K562 (cell line): ENCODE data around the gene ZDHHC5. TPM values are rescaled to one million over a fixed set of nuclear protein-coding genes. Genes with fewer than 3 reads are reported as not detected.

Experiments used
- E2F3 ChIP-seq: fragments of 250-450 bp; sonication (Bioruptor Pico); IDR thresholded peaks from 2 replicates; pipeline ENCODE4 v1.4.0; 2020; ENCODE audit warnings: mild to moderate bottlenecking
- EP400 ChIP-seq: fragments of 450-650 bp; IDR thresholded peaks from 2 replicates; pipeline ENCODE4 v1.6.1; 2017; ENCODE audit warnings: antibody characterized with exemption, mild to moderate bottlenecking, moderate library complexity
- HDAC8 ChIP-seq: fragments of 450-650 bp; IDR thresholded peaks from 2 replicates; pipeline ENCODE4 v1.6.1; 2016; ENCODE audit warnings: mild to moderate bottlenecking, missing genetic modification characterization, moderate library complexity, missing compliant biosample characterization
- MIER1 ChIP-seq: fragments of 450-650 bp; IDR thresholded peaks from 2 replicates; pipeline ENCODE4 v1.6.1; 2016; ENCODE audit warnings: antibody characterized with exemption, mild to moderate bottlenecking, low read depth
- NBN ChIP-seq: fragments of 450-650 bp; IDR thresholded peaks from 2 replicates; pipeline ENCODE4 v1.6.1; 2016; ENCODE audit warnings: low read depth, mild to moderate bottlenecking
- NRF1 ChIP-seq, 2 experiments: fragments of 450-650 bp; IDR thresholded peaks in 1 of 2; conservative IDR thresholded peaks in 1 of 2; 2 replicates each; pipeline ENCODE4 v1.6.1; 2014; ENCODE audit warnings: mild to moderate bottlenecking in 2 of 2
- SRSF3 ChIP-seq: fragments of 200-400 bp; formaldehyde crosslinking; IDR thresholded peaks from 2 replicates; pipeline ENCODE4 v1.6.1; 2016; ENCODE audit warnings: mild to moderate bottlenecking, low read length, moderate library complexity; ENCODE audit not compliant: insufficient read depth
- ZBTB40 ChIP-seq, 2 experiments: fragments of 450-650 bp in 1 of 2; sonication (generic) in 1 of 2; formaldehyde crosslinking in 1 of 2; IDR thresholded peaks; 2 replicates each; pipeline versions ENCODE4 v1.7.1 to v1.9.0; 2016 to 2022; ENCODE audit warnings: inconsistent platforms in 1 of 2, mild to moderate bottlenecking in 1 of 2, missing genetic modification reagents in 1 of 2
- ZNF224 ChIP-seq: sonication (generic); formaldehyde crosslinking; IDR thresholded peaks from 2 replicates; pipeline ENCODE4 v1.8.0; 2022; ENCODE audit warnings: mild to moderate bottlenecking, missing genetic modification reagents
- polyA plus RNA-seq, 8 experiments: library from polyadenylated mRNA; depleted of rRNA in 4 of 8; stranded (reverse) in 5 of 8; unstranded in 3 of 8; fragments of >200 nt; fragmentation: Nextera tagmentation in 2 of 8; fragmentation: Illumina TruSeq in 1 of 8; extraction: Ambion mirVana in 2 of 8; extraction: Trizol in 1 of 8; gene quantifications; 2 replicates each; pipeline versions ENCODE4 v1.2.1 to v1.2.3, GENCODE V29; 2011 to 2014; ENCODE audit warnings: inconsistent platforms in 1 of 8, missing spikeins in 1 of 8
- total RNA-seq, 7 experiments: library from RNA; depleted of rRNA in 6 of 7; stranded (reverse); fragments of >200 nt in 6 of 7; fragmentation: Illumina TruSeq in 2 of 7; extraction: Trizol in 2 of 7; gene quantifications; 2 replicates each; pipeline versions ENCODE4 v1.2.1 to v1.2.3, GENCODE V29; 2011 to 2021; ENCODE audit warnings: low replicate concordance in 1 of 7
- TF ChIP-seq, protein P1 (sequence below), 2 experiments: fragments of 450-650 bp; conservative IDR thresholded peaks; 2 replicates each; pipeline ENCODE4 v1.6.1; 2017; ENCODE audit warnings: mild to moderate bottlenecking in 2 of 2, moderate library complexity in 2 of 2
- TF ChIP-seq, protein P2 (sequence below): sonication (generic); formaldehyde crosslinking; IDR thresholded peaks from 2 replicates; pipeline ENCODE4 v1.8.1; 2023; ENCODE audit warnings: mild to moderate bottlenecking, missing genetic modification reagents
- TF ChIP-seq, protein P3 (sequence below): fragments of 450-650 bp; IDR thresholded peaks from 2 replicates; pipeline ENCODE4 v1.6.1; 2016

Gene ZDHHC5
- total and polyA plus RNA-seq, 9 of the 15 experiments (the other 6 are each of a cell fraction or from before 2014, with no cell fraction given), result 3.8 to 64.2 (median 35.9) TPM

DNA sequence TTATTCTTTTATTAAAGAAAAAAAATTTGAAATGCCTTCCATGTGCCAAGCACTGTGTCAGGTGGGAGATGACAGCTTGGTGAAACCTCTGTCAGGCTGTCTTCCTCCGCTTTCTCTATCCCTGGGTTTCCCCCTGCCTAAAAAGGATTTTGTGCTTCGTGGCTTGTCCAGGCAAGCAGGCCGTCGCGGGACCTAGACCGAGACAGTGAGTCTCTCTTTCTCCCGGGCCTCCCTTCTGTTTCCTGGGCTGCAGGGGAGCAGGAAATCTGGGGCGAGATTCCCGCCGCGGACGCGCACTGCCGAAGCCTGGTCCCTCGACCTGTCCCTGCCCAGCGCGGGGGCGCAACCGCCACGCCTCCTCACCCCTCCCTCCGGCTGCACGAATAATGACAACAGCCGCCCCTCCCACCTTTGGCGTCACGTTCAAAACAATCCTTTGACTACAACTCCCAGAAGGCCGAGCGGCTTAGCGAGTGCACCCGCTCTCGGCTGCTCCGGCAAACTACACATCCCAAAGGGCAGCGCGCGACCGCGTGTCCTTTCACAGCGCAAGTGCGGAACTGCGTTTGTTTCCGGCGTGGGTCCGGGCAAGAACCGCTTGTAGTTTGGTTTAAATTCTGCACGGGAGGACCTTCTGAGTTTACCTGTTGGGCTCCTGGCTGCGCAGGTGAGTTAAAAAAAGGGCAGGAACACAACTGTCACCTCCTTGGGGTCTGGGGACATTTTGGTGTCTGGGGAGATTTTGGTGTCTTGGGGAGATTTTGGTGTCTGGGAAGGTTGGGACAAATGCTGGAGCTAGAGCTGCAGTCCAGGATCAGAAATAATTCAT lies 10.5 kb upstream of the ZDHHC5 start, which contains the start of gene CLP1 (continued):
- TF ChIP-seq ZBTB40 (IDR thresholded peaks at IDR 0.05) (peak; percentile 88), ZBTB40 (CRISPR knock-in tag; IDR thresholded peaks at IDR 0.05) (no peak), ZNF224 (CRISPR knock-in tag) (no peak), SRSF3 (no peak), NBN (no peak), NRF1 (conservative IDR thresholded peaks at IDR 0.05 in 1 of 2, IDR thresholded peaks at IDR 0.05 in 1 of 2) (peak; percentile 93 to 94), E2F3 (CRISPR knock-in tag) (peak; percentile 55; the same call in 1 of the 2 replicates), MIER1 (no peak), HDAC8 (no peak), EP400 (peak; percentile 84)
- TF ChIP-seq, protein P1, sequence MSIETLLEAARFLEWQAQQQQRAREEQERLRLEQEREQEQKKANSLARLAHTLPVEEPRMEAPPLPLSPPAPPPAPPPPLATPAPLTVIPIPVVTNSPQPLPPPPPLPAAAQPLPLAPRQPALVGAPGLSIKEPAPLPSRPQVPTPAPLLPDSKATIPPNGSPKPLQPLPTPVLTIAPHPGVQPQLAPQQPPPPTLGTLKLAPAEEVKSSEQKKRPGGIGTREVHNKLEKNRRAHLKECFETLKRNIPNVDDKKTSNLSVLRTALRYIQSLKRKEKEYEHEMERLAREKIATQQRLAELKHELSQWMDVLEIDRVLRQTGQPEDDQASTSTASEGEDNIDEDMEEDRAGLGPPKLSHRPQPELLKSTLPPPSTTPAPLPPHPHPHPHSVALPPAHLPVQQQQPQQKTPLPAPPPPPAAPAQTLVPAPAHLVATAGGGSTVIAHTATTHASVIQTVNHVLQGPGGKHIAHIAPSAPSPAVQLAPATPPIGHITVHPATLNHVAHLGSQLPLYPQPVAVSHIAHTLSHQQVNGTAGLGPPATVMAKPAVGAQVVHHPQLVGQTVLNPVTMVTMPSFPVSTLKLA (conservative IDR thresholded peaks at IDR 0.05), result peak; percentile 98 to 99
- TF ChIP-seq, protein P2, sequence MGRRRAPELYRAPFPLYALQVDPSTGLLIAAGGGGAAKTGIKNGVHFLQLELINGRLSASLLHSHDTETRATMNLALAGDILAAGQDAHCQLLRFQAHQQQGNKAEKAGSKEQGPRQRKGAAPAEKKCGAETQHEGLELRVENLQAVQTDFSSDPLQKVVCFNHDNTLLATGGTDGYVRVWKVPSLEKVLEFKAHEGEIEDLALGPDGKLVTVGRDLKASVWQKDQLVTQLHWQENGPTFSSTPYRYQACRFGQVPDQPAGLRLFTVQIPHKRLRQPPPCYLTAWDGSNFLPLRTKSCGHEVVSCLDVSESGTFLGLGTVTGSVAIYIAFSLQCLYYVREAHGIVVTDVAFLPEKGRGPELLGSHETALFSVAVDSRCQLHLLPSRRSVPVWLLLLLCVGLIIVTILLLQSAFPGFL (CRISPR knock-in tag), result no peak
- TF ChIP-seq, protein P3, sequence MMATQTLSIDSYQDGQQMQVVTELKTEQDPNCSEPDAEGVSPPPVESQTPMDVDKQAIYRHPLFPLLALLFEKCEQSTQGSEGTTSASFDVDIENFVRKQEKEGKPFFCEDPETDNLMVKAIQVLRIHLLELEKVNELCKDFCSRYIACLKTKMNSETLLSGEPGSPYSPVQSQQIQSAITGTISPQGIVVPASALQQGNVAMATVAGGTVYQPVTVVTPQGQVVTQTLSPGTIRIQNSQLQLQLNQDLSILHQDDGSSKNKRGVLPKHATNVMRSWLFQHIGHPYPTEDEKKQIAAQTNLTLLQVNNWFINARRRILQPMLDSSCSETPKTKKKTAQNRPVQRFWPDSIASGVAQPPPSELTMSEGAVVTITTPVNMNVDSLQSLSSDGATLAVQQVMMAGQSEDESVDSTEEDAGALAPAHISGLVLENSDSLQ, result peak; percentile 31; the same call in 1 of the 2 replicates
